ENCODE results near the gene CFL2.

DNA sequence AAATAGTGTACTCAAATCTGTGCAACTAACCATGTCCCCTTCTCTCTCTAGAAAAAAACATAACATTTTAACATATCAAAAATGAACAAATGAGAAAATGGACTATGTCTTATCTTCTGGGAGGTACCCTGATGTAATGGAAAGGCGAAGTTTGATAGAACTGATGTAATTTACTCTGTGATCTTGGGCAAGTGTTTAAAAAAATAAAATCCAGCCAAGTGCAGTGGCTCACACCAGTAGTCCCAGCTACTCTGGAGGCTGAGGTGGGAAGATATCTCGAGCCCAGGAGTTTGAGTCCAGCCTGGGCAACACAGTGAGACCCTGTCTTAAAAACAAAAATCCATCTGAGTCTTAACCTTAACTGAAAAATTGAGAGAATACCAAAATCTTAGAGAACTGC lies 35.8 kb upstream of the CFL2 start:
- TF ChIP-seq CTCF (tag by site-specific recombination; IDR thresholded peaks at IDR 0.05) (no peak), ELK4 (IDR thresholded peaks at IDR 0.05; ENCODE audit: borderline replicate concordance, low read depth, low read length) (no peak), ZSCAN18 (tag by site-specific recombination; IDR thresholded peaks at IDR 0.05) (no peak), ZNF510 (tag by site-specific recombination; IDR thresholded peaks at IDR 0.05; ENCODE audit: insufficient replicate concordance) (no peak), ZNF544 (tag by site-specific recombination; IDR thresholded peaks at IDR 0.05) (no peak), ZNF558 (tag by site-specific recombination; IDR thresholded peaks at IDR 0.05) (no peak)
- TF ChIP-seq, protein P1, sequence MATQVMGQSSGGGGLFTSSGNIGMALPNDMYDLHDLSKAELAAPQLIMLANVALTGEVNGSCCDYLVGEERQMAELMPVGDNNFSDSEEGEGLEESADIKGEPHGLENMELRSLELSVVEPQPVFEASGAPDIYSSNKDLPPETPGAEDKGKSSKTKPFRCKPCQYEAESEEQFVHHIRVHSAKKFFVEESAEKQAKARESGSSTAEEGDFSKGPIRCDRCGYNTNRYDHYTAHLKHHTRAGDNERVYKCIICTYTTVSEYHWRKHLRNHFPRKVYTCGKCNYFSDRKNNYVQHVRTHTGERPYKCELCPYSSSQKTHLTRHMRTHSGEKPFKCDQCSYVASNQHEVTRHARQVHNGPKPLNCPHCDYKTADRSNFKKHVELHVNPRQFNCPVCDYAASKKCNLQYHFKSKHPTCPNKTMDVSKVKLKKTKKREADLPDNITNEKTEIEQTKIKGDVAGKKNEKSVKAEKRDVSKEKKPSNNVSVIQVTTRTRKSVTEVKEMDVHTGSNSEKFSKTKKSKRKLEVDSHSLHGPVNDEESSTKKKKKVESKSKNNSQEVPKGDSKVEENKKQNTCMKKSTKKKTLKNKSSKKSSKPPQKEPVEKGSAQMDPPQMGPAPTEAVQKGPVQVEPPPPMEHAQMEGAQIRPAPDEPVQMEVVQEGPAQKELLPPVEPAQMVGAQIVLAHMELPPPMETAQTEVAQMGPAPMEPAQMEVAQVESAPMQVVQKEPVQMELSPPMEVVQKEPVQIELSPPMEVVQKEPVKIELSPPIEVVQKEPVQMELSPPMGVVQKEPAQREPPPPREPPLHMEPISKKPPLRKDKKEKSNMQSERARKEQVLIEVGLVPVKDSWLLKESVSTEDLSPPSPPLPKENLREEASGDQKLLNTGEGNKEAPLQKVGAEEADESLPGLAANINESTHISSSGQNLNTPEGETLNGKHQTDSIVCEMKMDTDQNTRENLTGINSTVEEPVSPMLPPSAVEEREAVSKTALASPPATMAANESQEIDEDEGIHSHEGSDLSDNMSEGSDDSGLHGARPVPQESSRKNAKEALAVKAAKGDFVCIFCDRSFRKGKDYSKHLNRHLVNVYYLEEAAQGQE (tag by site-specific recombination; IDR thresholded peaks at IDR 0.05), result no peak
